Fibroblast of lung (primary cell): ENCODE data around the gene KIF6.

Source experiments
- EZH2 ChIP-seq: IDR thresholded peaks from 2 replicates; pipeline ENCODE4 v1.5.1; 2012; ENCODE audit warnings: low read length, control low read depth, mild to moderate bottlenecking; ENCODE audit errors: missing control alignments
- TF ChIP-seq, protein P1 (sequence below), 2 donors: IDR thresholded peaks in 1 of 2; conservative IDR thresholded peaks in 1 of 2; 1 replicate in 1 of 2; 2 replicates in 1 of 2; pipeline ENCODE4 v1.5.1; 2011 to 2012; ENCODE audit warnings: low read length in 2 of 2, control low read depth in 1 of 2, inconsistent platforms in 1 of 2, low read depth in 1 of 2, mild to moderate bottlenecking in 1 of 2

DNA sequence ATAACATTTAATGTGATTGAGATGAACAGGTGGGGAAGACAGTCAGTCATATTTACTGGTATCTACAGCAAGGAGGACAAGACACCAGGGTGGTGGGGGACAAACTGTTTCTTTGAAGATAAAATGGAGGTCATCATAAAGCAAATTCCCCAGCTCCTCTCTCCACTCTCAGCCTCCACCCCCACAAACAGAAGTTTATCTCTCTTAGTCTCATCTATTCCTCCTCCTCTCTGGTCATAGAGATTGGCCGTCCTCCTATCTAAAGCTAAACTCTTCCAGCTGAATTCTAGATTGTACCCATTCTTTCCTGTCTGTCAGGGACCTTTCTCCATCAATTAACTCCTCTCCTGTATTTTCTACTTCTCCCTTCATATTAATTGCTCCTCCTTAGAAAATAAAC lies 71.1 kb downstream of the KIF6 start:
- TF ChIP-seq EZH2 = no peak
- TF ChIP-seq, protein P1, sequence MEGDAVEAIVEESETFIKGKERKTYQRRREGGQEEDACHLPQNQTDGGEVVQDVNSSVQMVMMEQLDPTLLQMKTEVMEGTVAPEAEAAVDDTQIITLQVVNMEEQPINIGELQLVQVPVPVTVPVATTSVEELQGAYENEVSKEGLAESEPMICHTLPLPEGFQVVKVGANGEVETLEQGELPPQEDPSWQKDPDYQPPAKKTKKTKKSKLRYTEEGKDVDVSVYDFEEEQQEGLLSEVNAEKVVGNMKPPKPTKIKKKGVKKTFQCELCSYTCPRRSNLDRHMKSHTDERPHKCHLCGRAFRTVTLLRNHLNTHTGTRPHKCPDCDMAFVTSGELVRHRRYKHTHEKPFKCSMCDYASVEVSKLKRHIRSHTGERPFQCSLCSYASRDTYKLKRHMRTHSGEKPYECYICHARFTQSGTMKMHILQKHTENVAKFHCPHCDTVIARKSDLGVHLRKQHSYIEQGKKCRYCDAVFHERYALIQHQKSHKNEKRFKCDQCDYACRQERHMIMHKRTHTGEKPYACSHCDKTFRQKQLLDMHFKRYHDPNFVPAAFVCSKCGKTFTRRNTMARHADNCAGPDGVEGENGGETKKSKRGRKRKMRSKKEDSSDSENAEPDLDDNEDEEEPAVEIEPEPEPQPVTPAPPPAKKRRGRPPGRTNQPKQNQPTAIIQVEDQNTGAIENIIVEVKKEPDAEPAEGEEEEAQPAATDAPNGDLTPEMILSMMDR (conservative IDR thresholded peaks at IDR 0.05 in 1 of 2, IDR thresholded peaks at IDR 0.05 in 1 of 2; ENCODE audit: low read depth in 1 of 2, low read length in 2 of 2) = no peak
